Glutamatergic neuron (in vitro differentiated cells): ENCODE results near the gene DEFB131B. TPM values are rescaled to one million over a fixed set of nuclear protein-coding genes. Genes with fewer than 3 reads are reported as not detected.
"Not testable (repeated sequence)": the region's sequence is repeated elsewhere in the genome, so short reads cannot be mapped to it uniquely, and the experiment has no call there.

Experiments used
- DNase-seq: peaks from one replicate; pipeline ENCODE4 v3.0.0; 2022
- H3K27ac Mint-ChIP-seq: one replicate; pipeline ENCODE4 v1.8.0; 2020; ENCODE audit warnings: mild to moderate bottlenecking, mixed read lengths, inconsistent platforms; ENCODE audit not compliant: unreplicated experiment
- H3K27me3 Mint-ChIP-seq: one replicate; pipeline ENCODE4 v1.8.0; 2020; ENCODE audit warnings: mild to moderate bottlenecking, moderate library complexity, mixed read lengths, inconsistent platforms; ENCODE audit not compliant: unreplicated experiment
- H3K36me3 Mint-ChIP-seq: one replicate; pipeline ENCODE4 v1.8.0; 2020; ENCODE audit warnings: mild to moderate bottlenecking, mixed read lengths, inconsistent platforms; ENCODE audit not compliant: unreplicated experiment
- H3K4me1 Mint-ChIP-seq: one replicate; pipeline ENCODE4 v1.8.0; 2020; ENCODE audit warnings: mild to moderate bottlenecking, low read depth, mixed read lengths, inconsistent platforms; ENCODE audit not compliant: unreplicated experiment
- H3K4me3 Mint-ChIP-seq: one replicate; pipeline ENCODE4 v1.8.0; 2020; ENCODE audit warnings: mild to moderate bottlenecking, mixed read lengths, inconsistent platforms; ENCODE audit not compliant: unreplicated experiment
- H3K9me3 Mint-ChIP-seq: one replicate; pipeline ENCODE4 v1.8.0; 2020; ENCODE audit warnings: mild to moderate bottlenecking, moderate library complexity, mixed read lengths, inconsistent platforms; ENCODE audit not compliant: unreplicated experiment
- CTCF ChIP-seq: fragments of 200-600 bp; sonication (generic); IDR thresholded peaks from one replicate; pipeline ENCODE4 v1.5.0; 2021; ENCODE audit not compliant: partially characterized antibody, unreplicated experiment
- total RNA-seq: library from RNA; stranded (reverse); fragmentation: NEBNext Ultra II Directional; extraction: Animal tissue kit (Norgen Biotek cat#: 25700); gene quantifications from one replicate; pipeline ENCODE4 v1.2.1, GENCODE V29; 2021; ENCODE audit not compliant: unreplicated experiment

Gene DEFB131B
- total RNA-seq, 1 donor from 2014 or later: not detected

GRCh38 chr11:71895961-71896360 is 17.7 kb downstream of the DEFB131B start:
- H3K36me3 Mint-ChIP-seq: peaks cover 22% of the 10 kb centered on the region
- no peak for DNase-seq
- no peak overlapping the region for H3K27ac Mint-ChIP-seq
- peaks cover 2% of the 10 kb centered on the region for H3K27me3 Mint-ChIP-seq
- peaks cover 4% of the 10 kb centered on the region for H3K9me3 Mint-ChIP-seq
- H3K4me3 Mint-ChIP-seq: no peak overlapping the region
- no peaks in the 10 kb centered on the region for H3K4me1 Mint-ChIP-seq
- no peak for TF ChIP-seq CTCF

- not testable (repeated sequence) for H3K4me1 Mint-ChIP-seq, H3K4me3 Mint-ChIP-seq, H3K27me3 Mint-ChIP-seq, H3K9me3 Mint-ChIP-seq, DNase-seq, H3K27ac Mint-ChIP-seq
- peaks cover 11% of the 10 kb centered on the region for H3K36me3 Mint-ChIP-seq
Observed at GRCh38 chr11:71901137-71901536, 22.9 kb downstream of the DEFB131B start.

GRCh38 chr11:71908218-71908617 is 30.0 kb downstream of the DEFB131B start:
- Mint-ChIP-seq H3K9me3 (no peaks in the 10 kb centered on the region), H3K27ac (no peak overlapping the region), H3K4me3 (no peak overlapping the region), H3K36me3 (no peaks in the 10 kb centered on the region), H3K4me1 (no peaks in the 10 kb centered on the region), H3K27me3 (peaks cover 5% of the 10 kb centered on the region)
- no peak for TF ChIP-seq CTCF
- DNase-seq: no peak

GRCh38 chr11:71910775-71911174 is 32.5 kb downstream of the DEFB131B start:
- not testable (repeated sequence) for H3K36me3 Mint-ChIP-seq, H3K27me3 Mint-ChIP-seq, H3K4me3 Mint-ChIP-seq, H3K4me1 Mint-ChIP-seq, H3K27ac Mint-ChIP-seq, DNase-seq, H3K9me3 Mint-ChIP-seq

GRCh38 chr11:71911321-71911985 is 33.2 kb downstream of the DEFB131B start:
- H3K9me3 Mint-ChIP-seq, DNase-seq, H3K4me1 Mint-ChIP-seq, H3K4me3 Mint-ChIP-seq, H3K27ac Mint-ChIP-seq, H3K36me3 Mint-ChIP-seq, H3K27me3 Mint-ChIP-seq: not testable (repeated sequence)

- not testable (repeated sequence) for H3K27ac Mint-ChIP-seq, H3K36me3 Mint-ChIP-seq, H3K4me3 Mint-ChIP-seq
Observed at GRCh38 chr11:71911986-71912340, 33.7 kb downstream of the DEFB131B start.

GRCh38 chr11:71913756-71914526 is 35.7 kb downstream of the DEFB131B start:
- Mint-ChIP-seq H3K4me1 (no peaks in the 10 kb centered on the region), H3K4me3 (no peak overlapping the region), H3K27ac (no peak overlapping the region), H3K27me3 (no peaks in the 10 kb centered on the region), H3K9me3 (no peaks in the 10 kb centered on the region), H3K36me3 (no peaks in the 10 kb centered on the region)
- no peak for DNase-seq
- TF ChIP-seq CTCF: no peak

More at GRCh38 chr11:71911986-71912340, 33.7 kb downstream of the DEFB131B start:
- H3K4me1 Mint-ChIP-seq, DNase-seq, H3K9me3 Mint-ChIP-seq, H3K27me3 Mint-ChIP-seq: not testable (repeated sequence)
